LNCAP (cell line): ENCODE data around the gene ZMYM5.

Experiments
- TF ChIP-seq, protein P1 (sequence below): fragments of 450-650 bp; IDR thresholded peaks from 2 replicates; pipeline ENCODE4 v1.5.1; 2017; ENCODE audit warnings: mild to moderate bottlenecking

Gene ZMYM5

DNA sequence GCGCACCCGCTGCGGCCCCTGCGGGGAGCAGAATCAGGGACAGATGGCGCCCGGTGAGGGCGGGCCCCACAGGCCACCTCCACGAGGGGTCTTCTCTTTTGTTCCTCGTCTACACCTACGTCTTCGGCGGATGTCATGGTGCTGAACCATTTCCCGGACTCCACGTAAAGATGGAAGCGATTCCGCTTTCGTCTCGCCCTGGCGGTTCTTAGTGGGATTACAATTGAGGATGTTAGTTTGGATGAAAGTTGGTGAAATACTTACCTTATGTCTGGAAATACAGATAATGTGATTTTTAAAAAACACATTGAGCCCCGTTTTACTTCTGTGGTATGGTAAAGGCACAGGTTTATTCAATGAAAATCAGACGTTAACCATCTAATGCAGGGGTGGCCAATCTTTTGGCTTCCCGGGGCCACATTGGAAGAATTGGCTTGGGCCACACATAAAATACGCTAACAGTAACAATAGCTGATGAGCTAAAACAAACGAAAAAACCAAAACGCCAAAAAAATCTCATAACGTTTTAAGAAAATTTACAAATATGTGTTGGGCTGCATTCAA, 1.4 kb upstream of the ZMYM5 start:
- TF ChIP-seq, protein P1, sequence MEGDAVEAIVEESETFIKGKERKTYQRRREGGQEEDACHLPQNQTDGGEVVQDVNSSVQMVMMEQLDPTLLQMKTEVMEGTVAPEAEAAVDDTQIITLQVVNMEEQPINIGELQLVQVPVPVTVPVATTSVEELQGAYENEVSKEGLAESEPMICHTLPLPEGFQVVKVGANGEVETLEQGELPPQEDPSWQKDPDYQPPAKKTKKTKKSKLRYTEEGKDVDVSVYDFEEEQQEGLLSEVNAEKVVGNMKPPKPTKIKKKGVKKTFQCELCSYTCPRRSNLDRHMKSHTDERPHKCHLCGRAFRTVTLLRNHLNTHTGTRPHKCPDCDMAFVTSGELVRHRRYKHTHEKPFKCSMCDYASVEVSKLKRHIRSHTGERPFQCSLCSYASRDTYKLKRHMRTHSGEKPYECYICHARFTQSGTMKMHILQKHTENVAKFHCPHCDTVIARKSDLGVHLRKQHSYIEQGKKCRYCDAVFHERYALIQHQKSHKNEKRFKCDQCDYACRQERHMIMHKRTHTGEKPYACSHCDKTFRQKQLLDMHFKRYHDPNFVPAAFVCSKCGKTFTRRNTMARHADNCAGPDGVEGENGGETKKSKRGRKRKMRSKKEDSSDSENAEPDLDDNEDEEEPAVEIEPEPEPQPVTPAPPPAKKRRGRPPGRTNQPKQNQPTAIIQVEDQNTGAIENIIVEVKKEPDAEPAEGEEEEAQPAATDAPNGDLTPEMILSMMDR, result no peak

DNA sequence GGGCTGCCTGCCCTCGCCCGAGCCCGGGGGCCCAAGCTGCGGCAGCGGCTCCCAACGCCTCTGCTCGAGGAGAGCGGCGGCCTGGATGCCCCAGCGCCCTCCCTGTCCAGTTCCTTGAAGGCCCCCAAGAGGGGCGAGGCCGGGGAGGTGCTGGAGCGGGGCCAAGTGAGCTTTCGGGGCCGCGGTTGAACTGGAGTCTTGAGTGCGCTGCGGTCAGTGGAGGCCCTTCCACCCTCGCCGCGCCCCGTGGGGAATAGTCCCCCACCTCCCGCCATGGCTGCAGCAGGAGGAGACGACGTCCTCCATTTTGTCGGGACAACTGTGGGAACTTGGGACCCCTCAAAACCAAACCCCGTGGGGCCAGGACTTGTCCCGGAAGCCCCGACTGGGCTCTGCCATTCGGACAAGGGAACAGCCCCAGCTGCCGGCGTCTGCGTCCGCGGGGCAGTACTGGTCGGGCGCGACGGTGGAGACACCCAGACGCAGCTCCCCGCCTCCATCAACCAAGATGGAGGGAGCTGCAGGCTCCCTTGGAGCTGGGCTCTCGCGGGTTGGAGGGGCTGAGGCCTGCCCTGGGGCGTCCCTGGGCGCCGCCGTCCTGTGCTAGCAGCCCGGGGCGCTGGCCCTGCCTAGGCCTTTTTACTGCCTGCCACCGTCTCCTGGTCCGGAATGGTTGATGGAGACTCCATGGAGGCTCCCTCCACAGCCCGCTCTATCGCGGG, 736 bp upstream of the ZMYM5 start:
- TF ChIP-seq, protein P1, result no peak

DNA sequence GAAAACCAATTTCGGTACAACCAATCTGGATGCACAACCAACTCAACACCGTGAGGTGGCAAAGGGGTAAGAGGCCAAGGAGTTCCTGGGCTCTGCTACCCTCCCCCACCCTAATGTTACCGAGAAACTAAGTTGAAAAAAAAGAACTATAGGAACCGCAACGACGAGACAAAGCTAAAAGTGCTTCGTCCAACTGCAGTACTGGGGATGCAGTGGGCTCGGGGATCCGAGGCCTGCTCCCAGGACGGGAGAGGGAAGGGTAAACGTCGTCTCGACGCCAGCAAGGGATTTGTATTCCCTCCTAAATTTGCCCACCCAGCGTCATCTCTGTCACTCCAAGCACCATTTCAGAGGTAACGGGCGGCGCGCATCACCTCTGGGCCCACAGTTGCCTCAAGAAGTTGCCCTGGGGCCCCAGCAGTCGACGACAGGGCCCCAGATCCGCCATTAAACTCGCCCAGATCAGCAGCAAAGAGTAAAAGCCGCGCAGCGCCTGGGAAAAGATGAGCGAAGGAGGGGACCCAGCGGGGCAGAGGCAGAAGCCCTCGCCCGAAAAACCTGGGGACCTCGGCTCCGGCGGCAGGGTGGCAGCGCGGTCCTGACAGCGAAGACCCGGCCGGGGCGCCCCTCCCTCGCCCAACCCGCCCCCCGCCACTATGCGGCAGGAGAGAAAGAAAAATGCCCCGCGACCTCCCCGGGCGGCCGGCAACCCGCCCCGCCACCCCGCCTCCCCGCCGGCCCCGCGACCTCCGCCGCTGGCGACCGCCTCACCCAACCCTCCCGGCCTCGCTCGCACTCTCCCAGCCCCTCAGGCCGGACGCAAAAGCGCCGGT, 752 bp downstream of the ZMYM5 start:
- TF ChIP-seq, protein P1, result no peak

DNA sequence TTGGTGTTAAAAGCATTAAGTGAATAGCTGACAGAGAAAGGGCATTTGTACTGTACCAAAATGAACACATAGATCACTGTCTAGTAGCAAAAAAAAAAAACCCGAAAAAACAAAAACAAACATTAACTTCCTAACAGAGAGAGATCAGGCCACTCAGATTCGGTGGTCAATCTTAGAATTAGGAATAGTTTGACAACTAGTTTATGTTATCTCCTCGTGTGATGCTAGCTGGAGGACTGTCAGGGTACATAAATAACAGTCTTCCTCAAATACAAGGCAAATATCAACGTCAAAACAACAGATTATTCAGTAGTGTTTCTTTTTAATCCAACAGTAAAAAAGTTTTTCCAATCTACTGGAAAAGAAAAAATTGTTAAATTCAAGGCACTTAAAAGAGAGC, 1.7 kb downstream of the ZMYM5 start:
- TF ChIP-seq, protein P1, result no peak

DNA sequence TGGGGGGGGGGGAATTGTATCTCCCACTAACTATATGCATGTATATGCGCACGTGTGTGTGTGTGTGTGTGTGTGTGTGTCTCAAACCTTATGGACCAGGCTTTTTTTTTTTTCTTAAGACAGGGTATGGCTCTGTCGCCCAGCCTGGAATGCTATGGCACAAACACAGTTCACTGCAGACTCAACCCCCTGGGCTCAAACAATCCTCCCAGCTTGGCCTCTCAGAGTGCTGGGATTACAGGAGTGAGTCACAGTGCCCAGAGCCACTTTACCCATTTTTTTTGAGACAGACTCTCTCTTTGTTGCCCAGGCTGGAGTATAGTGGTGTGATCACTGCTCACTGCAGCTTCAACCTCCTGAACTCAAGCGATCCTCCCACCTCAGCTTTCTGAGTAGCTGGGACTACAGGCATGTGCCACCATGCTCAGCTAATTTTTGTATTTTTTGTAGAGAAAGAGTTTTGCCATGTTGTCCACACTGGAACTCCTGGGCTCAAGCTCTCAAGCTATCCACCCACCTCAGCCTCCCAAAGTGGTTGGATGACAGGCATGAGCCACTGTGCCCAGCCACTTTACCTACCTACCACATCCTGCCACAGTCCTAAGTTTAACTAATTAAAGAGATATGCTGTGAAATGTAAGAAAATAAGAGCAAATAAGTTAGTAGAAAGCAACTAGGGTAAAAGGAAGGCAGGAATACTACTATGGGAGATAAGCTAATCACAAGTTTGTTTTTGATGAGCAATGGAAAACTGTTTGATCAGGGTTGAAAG, 2.4 kb downstream of the ZMYM5 start:
- TF ChIP-seq, protein P1, result no peak

DNA sequence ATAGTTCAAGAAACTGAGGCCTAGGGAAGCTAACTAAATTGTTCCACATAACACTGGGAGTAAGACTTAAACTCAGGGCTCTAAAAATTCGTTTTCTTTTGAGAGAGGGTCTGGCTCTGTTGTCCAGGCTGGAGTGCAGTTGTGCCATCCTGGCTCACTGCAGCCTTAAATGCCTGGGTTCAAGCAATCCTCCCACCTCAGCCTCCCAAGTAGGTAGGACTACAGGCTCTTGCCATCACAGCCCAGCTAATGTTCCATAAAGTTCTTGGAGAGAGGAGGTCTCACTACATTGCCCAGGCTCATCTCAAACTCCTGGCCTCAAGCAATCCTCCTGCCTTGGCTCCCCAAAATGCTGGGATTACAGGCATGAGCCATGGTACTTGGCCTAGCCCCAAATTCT, 10.7 kb downstream of the ZMYM5 start:
- TF ChIP-seq, protein P1, result no peak

DNA sequence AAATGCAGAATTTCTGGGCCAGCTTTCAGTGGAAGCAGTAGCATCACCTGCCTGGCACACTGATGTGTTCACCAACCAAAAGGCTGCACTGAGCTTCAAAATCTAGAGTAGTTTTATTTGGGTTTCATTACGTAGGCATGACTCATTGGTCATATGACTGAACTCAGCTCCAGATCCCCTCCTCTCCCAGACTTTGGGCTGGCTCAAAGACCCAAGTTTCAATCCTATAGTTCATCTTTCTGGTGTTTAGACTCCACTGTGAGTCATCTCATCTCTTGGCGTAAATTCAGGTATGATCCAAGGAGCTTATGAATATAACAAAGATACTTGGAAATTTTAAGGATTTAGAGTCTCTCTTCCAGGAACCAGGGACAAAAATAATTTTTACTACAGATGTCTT, 17.7 kb downstream of the ZMYM5 start:
- TF ChIP-seq, protein P1, result no peak
